ENCODE results near the gene FRRS1.

FRRS1 gene

DNA sequence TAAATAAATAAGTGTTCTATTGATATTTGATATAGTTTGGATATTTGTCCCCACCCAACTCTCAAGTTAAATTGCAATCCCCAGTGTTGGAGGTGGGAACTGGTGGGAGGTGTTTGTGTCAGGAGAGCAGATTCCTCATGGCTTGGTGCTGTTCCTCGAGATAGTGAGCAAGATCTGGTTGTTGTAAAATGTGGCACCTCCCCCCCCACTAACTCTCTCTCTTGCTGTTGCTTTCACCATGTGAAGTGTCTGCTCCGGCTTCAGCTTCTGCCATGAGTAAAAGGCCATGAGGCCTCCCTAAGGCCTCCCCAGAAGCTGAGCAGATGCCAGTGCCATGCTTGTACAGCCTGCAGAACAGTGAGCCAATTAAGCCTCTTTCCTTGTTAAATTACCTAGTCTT, 20.8 kb downstream of the FRRS1 start:
- Histone ChIP-seq H3K79me2 (ENCODE audit: low read length) (no peaks in the 10 kb centered on the region), H3K4me3 (ENCODE audit: low read length) (no peak overlapping the region), H3K4me1 (ENCODE audit: low read length) (peaks cover 12% of the 10 kb centered on the region), H2AFZ (ENCODE audit: low read depth, low read length) (no peak overlapping the region), H3K9me3 (ENCODE audit: insufficient read depth, low read length) (no peaks in the 10 kb centered on the region), H3K4me2 (ENCODE audit: low read length) (no peak overlapping the region), H3K27me3 (ENCODE audit: low read depth, low read length) (no peaks in the 10 kb centered on the region), H3K36me3 (replicated peaks; ENCODE audit: low read depth, low read length) (no peaks in the 10 kb centered on the region), H4K20me1 (ENCODE audit: insufficient read depth, low read length) (no peaks in the 10 kb centered on the region), H3K27ac (ENCODE audit: low read length) (no peak overlapping the region), H3K9ac (ENCODE audit: low read length) (no peak overlapping the region)
- TF ChIP-seq EZH2phosphoT487 (IDR thresholded peaks at IDR 0.05; ENCODE audit: low read depth) (no peak), CTCF (IDR thresholded peaks at IDR 0.05; ENCODE audit: low read depth, low read length) (no peak)

DNA sequence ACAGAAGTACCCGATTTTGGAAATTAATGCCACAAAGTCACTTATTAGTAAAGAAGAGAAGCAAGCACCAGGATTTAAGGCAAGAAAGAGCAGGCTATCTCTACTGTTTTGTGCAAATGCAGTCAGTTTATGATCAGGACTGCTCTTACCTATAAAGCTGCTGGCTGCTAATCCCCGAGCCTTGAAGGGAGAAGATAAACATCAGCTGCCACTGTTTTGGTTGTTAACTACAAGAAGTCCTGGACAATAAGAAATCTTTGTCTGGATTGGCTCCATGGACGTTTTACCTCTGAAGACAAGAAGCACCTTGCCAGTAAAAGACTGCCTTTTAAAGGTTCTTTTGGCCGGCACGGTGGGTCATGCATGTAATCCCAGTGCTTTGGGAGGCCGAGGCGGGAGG, 21.4 kb downstream of the FRRS1 start:
- no peak overlapping the region for H3K9ac ChIP-seq (ENCODE audit: low read length)
- H3K79me2 ChIP-seq (ENCODE audit: low read length) = no peaks in the 10 kb centered on the region
- H3K4me2 ChIP-seq (ENCODE audit: low read length) = no peak overlapping the region
- H3K9me3 ChIP-seq (ENCODE audit: insufficient read depth, low read length) = no peaks in the 10 kb centered on the region
- TF ChIP-seq EZH2phosphoT487 (IDR thresholded peaks at IDR 0.05; ENCODE audit: low read depth) (no peak), CTCF (IDR thresholded peaks at IDR 0.05; ENCODE audit: low read depth, low read length) (no peak)
- H4K20me1 ChIP-seq (ENCODE audit: insufficient read depth, low read length) = no peaks in the 10 kb centered on the region
- peaks cover 7% of the 10 kb centered on the region for H3K4me1 ChIP-seq (ENCODE audit: low read length)
- no peak overlapping the region for H2AFZ ChIP-seq (ENCODE audit: low read depth, low read length)
- no peaks in the 10 kb centered on the region for H3K27me3 ChIP-seq (ENCODE audit: low read depth, low read length)
- no peak overlapping the region for H3K27ac ChIP-seq (ENCODE audit: low read length)
- no peaks in the 10 kb centered on the region for H3K36me3 ChIP-seq (replicated peaks; ENCODE audit: low read depth, low read length)
- no peak overlapping the region for H3K4me3 ChIP-seq (ENCODE audit: low read length)

DNA sequence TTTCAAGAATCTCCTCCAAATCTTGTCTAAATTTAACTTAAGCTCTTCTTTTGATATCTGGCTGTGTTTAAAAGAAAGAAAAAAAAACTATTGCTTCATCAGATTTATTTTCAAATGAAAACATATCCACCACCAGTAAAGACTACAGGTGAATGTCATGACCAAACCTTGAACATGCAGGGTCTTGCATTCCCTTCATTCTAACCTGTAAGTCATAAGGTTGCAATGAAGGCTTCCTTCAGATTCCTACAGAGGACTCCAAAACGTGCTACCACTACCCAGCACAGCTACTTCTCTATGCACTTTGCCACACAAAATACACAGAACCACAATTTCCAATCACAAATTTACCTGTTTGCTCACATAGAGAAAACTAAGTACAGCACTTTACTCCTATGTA, 26.3 kb downstream of the FRRS1 start:
- Histone ChIP-seq H2AFZ (ENCODE audit: low read depth, low read length) (no peak overlapping the region), H3K9ac (ENCODE audit: low read length) (no peak overlapping the region), H3K4me2 (ENCODE audit: low read length) (no peak overlapping the region), H3K27ac (ENCODE audit: low read length) (no peak overlapping the region), H3K36me3 (replicated peaks; ENCODE audit: low read depth, low read length) (no peaks in the 10 kb centered on the region), H3K79me2 (ENCODE audit: low read length) (no peaks in the 10 kb centered on the region), H3K9me3 (ENCODE audit: insufficient read depth, low read length) (no peaks in the 10 kb centered on the region), H3K4me1 (ENCODE audit: low read length) (no peaks in the 10 kb centered on the region), H3K4me3 (ENCODE audit: low read length) (no peak overlapping the region), H4K20me1 (ENCODE audit: insufficient read depth, low read length) (no peaks in the 10 kb centered on the region), H3K27me3 (ENCODE audit: low read depth, low read length) (no peaks in the 10 kb centered on the region)
- TF ChIP-seq EZH2phosphoT487 (IDR thresholded peaks at IDR 0.05; ENCODE audit: low read depth) (no peak), CTCF (IDR thresholded peaks at IDR 0.05; ENCODE audit: low read depth, low read length) (no peak)

DNA sequence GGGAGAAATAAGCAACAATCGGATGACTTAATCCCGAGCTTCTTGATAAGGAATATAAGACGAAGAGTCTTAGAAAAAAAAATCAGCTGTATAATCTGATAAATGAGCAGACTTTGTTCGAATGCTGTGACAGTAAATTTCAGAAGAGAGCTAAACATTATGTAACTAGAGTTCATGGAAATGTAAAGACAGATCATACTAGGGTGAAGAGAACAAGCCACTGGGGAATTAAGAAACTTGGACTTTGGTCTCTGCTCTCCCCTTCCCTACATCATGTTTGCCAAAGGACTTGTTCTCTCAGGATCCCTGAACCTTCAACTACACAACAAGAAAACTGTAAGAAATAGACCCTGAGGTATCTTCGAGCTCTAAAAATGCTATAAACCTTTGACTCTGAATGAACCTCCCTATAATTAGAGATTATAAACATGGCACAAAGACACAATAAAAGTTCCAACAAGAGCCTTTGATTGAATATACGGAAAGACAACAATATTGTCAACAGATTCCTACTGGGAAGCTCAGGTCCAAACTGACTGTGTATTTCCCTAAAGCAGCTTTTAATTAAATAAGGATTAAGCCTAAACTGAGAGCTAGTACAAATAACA, 27.5 kb downstream of the FRRS1 start:
- Histone ChIP-seq H3K4me3 (ENCODE audit: low read length) (no peak overlapping the region), H3K36me3 (replicated peaks; ENCODE audit: low read depth, low read length) (no peaks in the 10 kb centered on the region), H3K27me3 (ENCODE audit: low read depth, low read length) (no peaks in the 10 kb centered on the region), H3K9ac (ENCODE audit: low read length) (no peak overlapping the region), H3K4me1 (ENCODE audit: low read length) (no peaks in the 10 kb centered on the region), H3K27ac (ENCODE audit: low read length) (no peak overlapping the region), H4K20me1 (ENCODE audit: insufficient read depth, low read length) (no peaks in the 10 kb centered on the region), H2AFZ (ENCODE audit: low read depth, low read length) (no peak overlapping the region), H3K9me3 (ENCODE audit: insufficient read depth, low read length) (no peaks in the 10 kb centered on the region), H3K4me2 (ENCODE audit: low read length) (no peak overlapping the region), H3K79me2 (ENCODE audit: low read length) (no peaks in the 10 kb centered on the region)
- no peak for TF ChIP-seq EZH2phosphoT487 (IDR thresholded peaks at IDR 0.05; ENCODE audit: low read depth)
- TF ChIP-seq CTCF (IDR thresholded peaks at IDR 0.05; ENCODE audit: low read depth, low read length) = no peak

Measured in OCI-LY3 (cell line).